GM23248 (cell line): ENCODE measurements around the gene GARNL3. TPM values are rescaled to one million over a fixed set of nuclear protein-coding genes. Genes with fewer than 3 reads are reported as not detected.

Experiments used
- DNase-seq: peaks from one replicate; pipeline ENCODE4 v3.0.0-alpha.2; 2015
- H2AFZ ChIP-seq: fragments of 200-600 bp; sonication (generic); 2 replicates; pipeline ENCODE4 v1.6.1; 2016; ENCODE audit warnings: antibody characterized with exemption
- H3F3A ChIP-seq: fragments of 200-600 bp; sonication (generic); 2 replicates; pipeline ENCODE4 v1.6.1; 2016; ENCODE audit warnings: mild to moderate bottlenecking, antibody characterized with exemption, mixed run types; ENCODE audit not compliant: insufficient read depth
- H3K27ac ChIP-seq: fragments of 200-600 bp; sonication (generic); 2 replicates; pipeline ENCODE4 v1.5.1; 2016; ENCODE audit warnings: mild to moderate bottlenecking
- H3K27me3 ChIP-seq: fragments of 200-600 bp; sonication (generic); replicated peaks from 2 replicates; pipeline ENCODE4 v1.6.1; 2016; ENCODE audit warnings: mild to moderate bottlenecking; ENCODE audit not compliant: insufficient read depth
- H3K36me3 ChIP-seq: fragments of 200-600 bp; sonication (generic); 2 replicates; pipeline ENCODE4 v1.6.1; 2016; ENCODE audit warnings: low read depth, mild to moderate bottlenecking
- H3K4me1 ChIP-seq: fragments of 200-600 bp; sonication (generic); 2 replicates; pipeline ENCODE4 v1.6.1; 2016; ENCODE audit warnings: mild to moderate bottlenecking; ENCODE audit not compliant: insufficient read depth
- H3K4me2 ChIP-seq: fragments of 200-600 bp; sonication (generic); one replicate; pipeline ENCODE4 v1.6.1; 2016; ENCODE audit warnings: mild to moderate bottlenecking; ENCODE audit not compliant: unreplicated experiment
- H3K4me3 ChIP-seq: fragments of 200-600 bp; sonication (generic); 2 replicates; pipeline ENCODE4 v1.5.1; 2016; ENCODE audit warnings: mild to moderate bottlenecking
- H3K79me2 ChIP-seq: fragments of 200-600 bp; sonication (generic); 2 replicates; pipeline ENCODE4 v1.6.1; 2016; ENCODE audit warnings: mild to moderate bottlenecking; ENCODE audit not compliant: insufficient read depth
- H3K9ac ChIP-seq: fragments of 200-600 bp; sonication (generic); 2 replicates; pipeline ENCODE4 v1.6.1; 2016; ENCODE audit warnings: mild to moderate bottlenecking
- H3K9me2 ChIP-seq: fragments of 200-600 bp; sonication (generic); 2 replicates; pipeline ENCODE4 v1.6.1; 2016; ENCODE audit warnings: mixed run types, mild to moderate bottlenecking, moderate library complexity; ENCODE audit not compliant: insufficient read depth
- H3K9me3 ChIP-seq: fragments of 200-600 bp; sonication (generic); one replicate; pipeline ENCODE4 v1.6.1; 2017; ENCODE audit warnings: low read depth
- H4K20me1 ChIP-seq: fragments of 200-600 bp; sonication (generic); 2 replicates; pipeline ENCODE4 v1.6.0; 2016; ENCODE audit not compliant: insufficient read depth
- EZH2 ChIP-seq: fragments of 200-600 bp; sonication (generic); IDR thresholded peaks from 2 replicates; pipeline ENCODE4 v1.6.1; 2018; ENCODE audit warnings: antibody characterized with exemption, mild to moderate bottlenecking; ENCODE audit not compliant: insufficient read depth, poor library complexity, severe bottlenecking
- EZH2phosphoT487 ChIP-seq: fragments of 200-600 bp; sonication (generic); IDR thresholded peaks from 2 replicates; pipeline ENCODE4 v1.6.1; 2018; ENCODE audit warnings: antibody characterized with exemption, moderate library complexity, mild to moderate bottlenecking, low read depth; ENCODE audit not compliant: insufficient read depth
- WGBS, 2 experiments: methylation state at CpG; one replicate each; pipeline ENCODE4 v1.1.6; 2015 to 2017; ENCODE audit warnings: low lambda C conversion rate in 2 of 2, low coverage in 1 of 2; ENCODE audit errors: missing lambda C conversion rate in 2 of 2; 5-methylcytosine and 5-hydroxymethylcytosine counted together
- in situ Hi-C: fragments of 300-500 bp; cut with MboI; formaldehyde crosslinking; loops from 2 replicates; pipeline ENCODE4 v1.15.0; 2020
- polyA plus RNA-seq: library from polyadenylated mRNA; unstranded; fragments of >200 nt; fragmentation: Nextera tagmentation; extraction: Ambion mirVana; gene quantifications from 2 replicates; pipeline ENCODE4 v1.2.1, GENCODE V29; 2016
- total RNA-seq: library from RNA; depleted of rRNA; stranded (reverse); fragments of >200 nt; shearing (Covaris generic); gene quantifications from 2 replicates; pipeline ENCODE4 v1.2.3, GENCODE V29; 2014

GARNL3 gene
- total and polyA plus RNA-seq, 2 experiments from 2014 or later = 0.43 to 1.3 TPM

DNA sequence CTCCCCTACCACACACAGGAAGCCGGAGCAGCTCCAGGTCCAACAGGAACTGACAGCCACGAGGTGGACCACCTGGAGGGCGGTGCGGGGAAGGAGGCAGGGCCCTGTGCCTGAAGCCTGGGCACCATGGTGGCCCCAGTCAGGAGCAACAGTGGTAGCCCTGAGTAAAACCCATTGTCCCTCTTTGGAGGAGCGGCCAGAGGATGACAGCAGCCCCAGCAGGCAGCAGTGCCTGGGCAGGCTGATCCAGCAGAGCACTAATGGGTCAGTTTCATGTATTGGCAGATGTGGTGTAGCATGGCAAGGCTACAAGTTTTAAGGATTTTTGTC, 47.7 kb upstream of the GARNL3 start:
- in situ Hi-C loops = no loop called here
- Histone ChIP-seq H3K27ac (no peak overlapping the region), H3K9ac (no peak overlapping the region), H3K27me3 (peaks cover 11% of the 10 kb centered on the region; the same call in 1 of the 2 replicates), H4K20me1 (no peaks in the 10 kb centered on the region), H3K9me3 (no peaks in the 10 kb centered on the region), H3F3A (no peaks in the 10 kb centered on the region), H2AFZ (no peak overlapping the region), H3K9me2 (no peaks in the 10 kb centered on the region), H3K4me2 (no peak overlapping the region), H3K36me3 (no peaks in the 10 kb centered on the region), H3K4me1 (peaks cover 6% of the 10 kb centered on the region; the same call in 1 of the 2 replicates), H3K79me2 (no peaks in the 10 kb centered on the region), H3K4me3 (no peak overlapping the region)
- no peak for TF ChIP-seq EZH2
- TF ChIP-seq EZH2phosphoT487 = no peak
- no peak for DNase-seq
- 79 to 82% methylated on average over 5 of the region's 5 CpGs for WGBS, 2 experiments

DNA sequence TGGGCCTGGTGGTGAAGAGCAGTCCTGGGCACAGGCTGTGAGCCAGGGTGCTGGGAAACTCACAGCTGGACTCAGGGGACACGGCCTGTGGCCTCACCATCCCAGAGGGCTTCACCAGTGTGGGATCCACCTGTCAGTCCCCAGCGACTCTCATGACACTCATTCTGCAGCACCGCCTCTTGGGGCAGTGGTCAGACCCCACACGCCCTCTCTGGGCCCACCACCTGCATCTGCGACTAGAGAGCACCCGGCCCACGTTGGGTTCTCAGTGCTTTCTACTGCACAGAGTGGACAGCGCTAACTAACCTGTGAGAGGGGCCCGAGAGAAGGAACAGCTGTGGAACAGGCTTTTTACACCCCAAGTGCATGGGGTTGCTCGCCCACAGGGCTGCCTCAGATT, 45.8 kb upstream of the GARNL3 start:
- TF ChIP-seq EZH2 (no peak), EZH2phosphoT487 (no peak)
- no peak overlapping the region for H2AFZ ChIP-seq
- H3K4me3 ChIP-seq = no peak overlapping the region
- no peaks in the 10 kb centered on the region for H3K9me3 ChIP-seq
- in situ Hi-C loops = no loop called here
- WGBS, 2 experiments = 79 to 80% methylated on average over 10 of the region's 10 CpGs
- no peaks in the 10 kb centered on the region for H3K36me3 ChIP-seq
- H3K9ac ChIP-seq = no peak overlapping the region
- peaks cover 29% of the 10 kb centered on the region for H3K27me3 ChIP-seq
- H3K79me2 ChIP-seq = no peaks in the 10 kb centered on the region
- no peak for DNase-seq
- no peaks in the 10 kb centered on the region for H3K9me2 ChIP-seq
- no peaks in the 10 kb centered on the region for H3F3A ChIP-seq
- H3K4me1 ChIP-seq = peaks cover 6% of the 10 kb centered on the region; the same call in 1 of the 2 replicates
- no peak overlapping the region for H3K4me2 ChIP-seq
- no peaks in the 10 kb centered on the region for H4K20me1 ChIP-seq
- no peak overlapping the region for H3K27ac ChIP-seq

DNA sequence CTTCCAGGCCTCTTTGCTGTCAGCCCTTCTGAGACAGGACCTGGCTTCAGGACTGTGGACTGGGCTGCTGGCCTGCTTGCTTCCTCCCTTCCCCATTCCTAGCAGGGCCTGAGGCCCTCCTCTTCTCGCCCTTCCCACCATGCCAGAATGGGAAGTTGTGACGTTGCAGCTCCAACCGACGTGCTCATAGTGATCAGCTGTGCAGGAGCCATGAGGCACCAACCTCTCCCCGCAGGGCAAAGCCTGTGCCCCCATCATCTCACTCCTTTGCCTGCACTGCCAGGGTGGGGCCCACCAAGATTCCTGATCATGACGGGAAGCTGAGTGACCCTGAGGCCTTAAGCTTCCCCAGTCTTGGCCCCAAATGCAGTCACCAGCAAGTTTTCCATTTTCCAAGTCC, 45.1 kb upstream of the GARNL3 start:
- no peak for TF ChIP-seq EZH2phosphoT487
- TF ChIP-seq EZH2 = no peak
- 72 to 87% methylated on average over 6 of the region's 6 CpGs for WGBS, 2 experiments
- in situ Hi-C loops = no loop called here
- Histone ChIP-seq H3K4me3 (no peak overlapping the region), H4K20me1 (no peaks in the 10 kb centered on the region), H3K27ac (no peak overlapping the region), H3F3A (no peaks in the 10 kb centered on the region), H3K79me2 (no peaks in the 10 kb centered on the region), H3K9ac (no peak overlapping the region), H3K36me3 (no peaks in the 10 kb centered on the region), H3K27me3 (peaks cover 33% of the 10 kb centered on the region), H3K9me3 (no peaks in the 10 kb centered on the region), H2AFZ (no peak overlapping the region), H3K9me2 (no peaks in the 10 kb centered on the region), H3K4me2 (no peak overlapping the region), H3K4me1 (peaks cover 4% of the 10 kb centered on the region; the same call in 1 of the 2 replicates)
- DNase-seq = no peak

DNA sequence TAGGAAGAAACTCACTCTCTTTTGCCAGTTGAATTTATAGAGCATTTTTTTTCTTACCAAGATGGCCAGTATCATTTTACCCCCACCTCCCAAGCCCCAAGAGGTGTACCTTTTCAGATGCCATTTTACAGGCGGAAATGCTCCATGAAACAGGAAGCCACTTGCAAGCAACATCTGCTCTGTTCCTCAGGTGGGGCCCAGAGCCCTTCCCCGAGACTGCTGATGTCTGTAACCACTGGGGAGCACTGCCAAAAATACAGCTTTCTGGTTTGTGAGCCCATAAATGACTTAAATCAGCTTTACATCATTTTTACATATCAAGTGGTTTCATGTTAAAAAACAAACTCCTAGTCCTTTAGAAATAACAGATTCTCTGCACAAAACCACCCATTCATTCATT, 42.9 kb upstream of the GARNL3 start:
- H4K20me1 ChIP-seq = no peaks in the 10 kb centered on the region
- H3K9ac ChIP-seq = no peak overlapping the region
- no peaks in the 10 kb centered on the region for H3K9me3 ChIP-seq
- 82 to 85% methylated on average over 2 of the region's 2 CpGs for WGBS, 2 experiments
- H3K27me3 ChIP-seq = peaks cover 33% of the 10 kb centered on the region
- no peak for TF ChIP-seq EZH2
- TF ChIP-seq EZH2phosphoT487 = no peak
- no peaks in the 10 kb centered on the region for H3K9me2 ChIP-seq
- no peak overlapping the region for H3K27ac ChIP-seq
- H2AFZ ChIP-seq = no peak overlapping the region
- in situ Hi-C loops = no loop called here
- H3K4me3 ChIP-seq = no peak overlapping the region
- DNase-seq = no peak
- H3K4me2 ChIP-seq = no peak overlapping the region
- H3K79me2 ChIP-seq = no peaks in the 10 kb centered on the region
- H3F3A ChIP-seq = no peaks in the 10 kb centered on the region
- H3K36me3 ChIP-seq = no peaks in the 10 kb centered on the region
- H3K4me1 ChIP-seq = no peaks in the 10 kb centered on the region
